ENCODE results near the gene TEX48. TPM values are rescaled to one million over a fixed set of nuclear protein-coding genes. Genes with fewer than 3 reads are reported as not detected.

Gene TEX48
- total RNA-seq, 6 donors from 2014 or later: not detected

DNA sequence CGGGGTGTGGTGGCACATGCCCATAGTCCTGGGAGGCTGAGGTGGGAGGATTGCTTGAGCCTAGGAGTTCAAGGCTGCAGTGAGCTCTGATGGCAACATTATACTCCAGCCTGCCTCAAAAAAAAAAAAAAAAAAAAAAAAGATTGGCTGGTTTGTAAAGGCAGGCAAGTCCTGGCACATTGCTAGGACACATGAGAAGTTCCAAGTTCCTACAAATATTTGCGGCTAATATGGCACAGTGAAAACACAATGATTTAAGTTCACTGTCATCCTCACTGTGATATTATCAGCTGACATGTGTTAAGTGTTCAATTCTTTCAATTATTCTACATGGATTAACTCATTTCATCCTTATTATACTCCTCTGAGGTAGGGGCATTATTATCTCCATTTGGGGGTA lies 50.8 kb downstream of the TEX48 start:
- Histone ChIP-seq H3K36me3 (peaks cover 25 to 76% (median 61%) of the 10 kb centered on the region in 4 donors), H3K9me3 (no peaks in the 10 kb centered on the region), H3K27ac (no peak overlapping the region), H3K4me3 (no peak overlapping the region), H3K4me1 (no peaks in the 10 kb centered on the region), H3K27me3 (no peaks in the 10 kb centered on the region)
- TF ChIP-seq EP300 (IDR thresholded peaks at IDR 0.05): no peak
- TF ChIP-seq POLR2A (IDR thresholded peaks at IDR 0.05): no peak
- no peak for TF ChIP-seq POLR2AphosphoS5 (IDR thresholded peaks at IDR 0.05)
- TF ChIP-seq, protein P1, sequence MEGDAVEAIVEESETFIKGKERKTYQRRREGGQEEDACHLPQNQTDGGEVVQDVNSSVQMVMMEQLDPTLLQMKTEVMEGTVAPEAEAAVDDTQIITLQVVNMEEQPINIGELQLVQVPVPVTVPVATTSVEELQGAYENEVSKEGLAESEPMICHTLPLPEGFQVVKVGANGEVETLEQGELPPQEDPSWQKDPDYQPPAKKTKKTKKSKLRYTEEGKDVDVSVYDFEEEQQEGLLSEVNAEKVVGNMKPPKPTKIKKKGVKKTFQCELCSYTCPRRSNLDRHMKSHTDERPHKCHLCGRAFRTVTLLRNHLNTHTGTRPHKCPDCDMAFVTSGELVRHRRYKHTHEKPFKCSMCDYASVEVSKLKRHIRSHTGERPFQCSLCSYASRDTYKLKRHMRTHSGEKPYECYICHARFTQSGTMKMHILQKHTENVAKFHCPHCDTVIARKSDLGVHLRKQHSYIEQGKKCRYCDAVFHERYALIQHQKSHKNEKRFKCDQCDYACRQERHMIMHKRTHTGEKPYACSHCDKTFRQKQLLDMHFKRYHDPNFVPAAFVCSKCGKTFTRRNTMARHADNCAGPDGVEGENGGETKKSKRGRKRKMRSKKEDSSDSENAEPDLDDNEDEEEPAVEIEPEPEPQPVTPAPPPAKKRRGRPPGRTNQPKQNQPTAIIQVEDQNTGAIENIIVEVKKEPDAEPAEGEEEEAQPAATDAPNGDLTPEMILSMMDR (IDR thresholded peaks at IDR 0.05): no peak
- DNase-seq (no peak), ATAC-seq (ENCODE audit: low FRiP score in 2 of 2) (no peak)
- 0 to 68% methylated on average over 2 of the region's 2 CpGs for WGBS, 2 donors

DNA sequence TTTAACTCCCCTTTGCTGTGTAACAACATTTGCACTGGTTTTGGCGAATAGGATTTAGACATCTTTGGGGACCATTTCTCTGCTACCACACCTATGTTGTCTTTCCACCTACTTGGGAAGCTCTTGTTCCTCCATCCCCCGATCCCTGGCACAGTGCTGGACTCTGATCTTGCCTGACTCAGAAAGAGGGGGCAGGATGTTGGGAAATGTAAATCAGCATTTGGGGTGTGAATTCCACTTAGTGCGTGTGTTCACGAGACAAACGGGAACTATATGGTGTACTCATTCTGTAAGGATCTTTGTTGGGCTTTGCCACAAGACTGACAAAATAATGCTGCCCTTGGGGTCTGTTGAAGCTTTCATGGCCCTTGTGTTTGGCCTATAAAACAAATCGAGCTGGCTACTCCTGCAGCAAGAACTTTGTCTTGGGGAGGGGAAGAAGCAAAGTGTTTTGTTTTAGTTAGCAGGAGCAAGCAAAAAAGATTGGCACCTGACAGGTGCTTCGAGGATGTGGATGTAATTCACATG lies 52.4 kb downstream of the TEX48 start:
- Histone ChIP-seq H3K4me1 (no peaks in the 10 kb centered on the region), H3K36me3 (peaks cover 25 to 69% (median 55%) of the 10 kb centered on the region in 4 donors), H3K9me3 (no peaks in the 10 kb centered on the region), H3K27me3 (no peaks in the 10 kb centered on the region), H3K4me3 (no peak overlapping the region), H3K27ac (no peak overlapping the region)
- ATAC-seq (ENCODE audit: low FRiP score in 2 of 2): no peak
- no peak for DNase-seq
- WGBS, 2 donors: 83 to 88% methylated on average over 7 of the region's 7 CpGs
- TF ChIP-seq, protein P1 (IDR thresholded peaks at IDR 0.05): no peak
- TF ChIP-seq POLR2A (IDR thresholded peaks at IDR 0.05) (no peak), EP300 (IDR thresholded peaks at IDR 0.05) (no peak), POLR2AphosphoS5 (IDR thresholded peaks at IDR 0.05) (no peak)

DNA sequence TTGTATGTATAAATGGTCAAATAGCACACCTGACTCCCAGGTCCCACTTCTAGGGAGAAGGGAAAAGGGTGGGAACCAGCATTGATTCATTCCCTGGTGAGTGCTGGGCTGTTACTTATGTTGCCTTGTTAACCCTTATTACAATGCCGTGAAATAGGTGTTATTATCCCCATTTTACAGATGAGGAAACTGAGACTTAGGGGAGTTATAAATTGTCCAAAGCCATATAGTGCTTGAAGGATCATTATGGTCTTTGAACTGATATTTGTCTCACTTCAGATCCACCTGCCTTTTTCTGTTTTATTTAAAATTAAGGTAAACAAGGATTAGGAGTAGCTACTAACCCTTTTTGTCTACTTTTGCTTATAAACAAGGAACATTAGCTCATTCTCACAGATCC lies 54.4 kb downstream of the TEX48 start:
- DNase-seq (no peak), ATAC-seq (ENCODE audit: low FRiP score in 2 of 2) (no peak)
- H3K27ac ChIP-seq: no peak overlapping the region
- peaks cover 17 to 52% (median 38%) of the 10 kb centered on the region in 4 donors for H3K36me3 ChIP-seq
- H3K4me3 ChIP-seq: no peak overlapping the region
- TF ChIP-seq, protein P1 (IDR thresholded peaks at IDR 0.05): no peak
- no peak for TF ChIP-seq POLR2A (IDR thresholded peaks at IDR 0.05)
- no peak for TF ChIP-seq POLR2AphosphoS5 (IDR thresholded peaks at IDR 0.05)
- no peak for TF ChIP-seq EP300 (IDR thresholded peaks at IDR 0.05)
- H3K4me1 ChIP-seq: no peaks in the 10 kb centered on the region
- WGBS, 2 donors: 89 to 96% methylated on average over 1 of the region's 1 CpG
- H3K27me3 ChIP-seq: no peaks in the 10 kb centered on the region
- no peaks in the 10 kb centered on the region for H3K9me3 ChIP-seq

DNA sequence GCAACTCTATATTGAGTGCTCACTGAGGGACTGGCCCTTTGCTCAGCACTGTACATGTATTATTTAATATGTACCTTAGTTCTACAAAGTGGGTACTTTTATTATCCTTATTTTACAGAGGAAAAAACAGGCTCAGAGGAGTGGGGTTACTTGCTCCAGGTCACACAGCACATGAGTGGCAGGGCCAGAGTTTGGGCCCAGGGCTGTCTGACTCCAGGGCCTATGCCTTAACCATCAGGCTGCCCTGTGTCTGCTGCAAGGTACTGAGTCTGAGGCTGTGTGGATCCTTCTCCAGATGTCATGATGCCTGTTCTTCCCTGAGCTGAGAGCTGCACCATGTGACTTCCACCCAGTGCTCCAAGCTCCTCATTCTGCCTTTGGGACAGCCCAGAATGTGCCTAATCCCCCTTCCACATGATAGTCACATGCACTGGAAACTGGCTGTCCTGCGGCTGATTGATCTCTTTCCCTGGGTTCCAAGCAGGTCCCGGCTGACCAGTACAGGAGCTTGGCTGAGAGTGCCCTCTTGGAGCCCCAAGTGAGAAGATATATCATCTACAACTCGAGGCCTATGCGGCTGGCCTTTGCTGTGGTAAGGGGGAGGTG lies 55.5 kb downstream of the TEX48 start:
- WGBS, 2 donors: 91 to 93% methylated on average over 4 of the region's 4 CpGs
- Histone ChIP-seq H3K9me3 (no peaks in the 10 kb centered on the region), H3K27me3 (no peaks in the 10 kb centered on the region), H3K27ac (no peak overlapping the region), H3K4me1 (peaks cover 0 to 9% (median 0%) of the 10 kb centered on the region in 4 donors), H3K36me3 (peaks cover 17 to 46% (median 31%) of the 10 kb centered on the region in 4 donors), H3K4me3 (no peak overlapping the region)
- ATAC-seq (ENCODE audit: low FRiP score in 2 of 2): no peak
- DNase-seq: no peak
- TF ChIP-seq EP300 (IDR thresholded peaks at IDR 0.05) (no peak), POLR2A (IDR thresholded peaks at IDR 0.05) (no peak), POLR2AphosphoS5 (IDR thresholded peaks at IDR 0.05) (no peak)
- TF ChIP-seq, protein P1 (IDR thresholded peaks at IDR 0.05): no peak

DNA sequence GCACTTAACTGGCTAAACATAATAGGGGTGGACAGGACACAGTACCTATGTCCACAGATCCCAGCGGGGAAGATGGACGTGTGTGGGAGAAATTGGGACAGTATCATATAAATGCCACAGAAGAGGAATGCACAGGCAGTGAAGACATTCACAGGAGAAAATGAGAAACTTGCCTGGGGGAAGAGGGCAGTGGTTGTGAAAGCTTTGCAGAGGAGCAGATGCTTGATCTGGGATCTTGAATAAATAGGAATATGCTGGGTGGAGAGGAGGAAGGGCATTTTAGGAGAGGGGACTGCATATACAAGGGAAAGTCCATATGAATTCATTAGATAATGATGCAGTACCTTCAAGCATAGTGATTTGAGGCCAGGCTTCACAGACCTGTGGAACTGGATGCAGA lies 57.3 kb downstream of the TEX48 start:
- no peak for DNase-seq
- WGBS, 2 donors: 88 to 94% methylated on average over 2 of the region's 2 CpGs
- TF ChIP-seq POLR2A (IDR thresholded peaks at IDR 0.05) (no peak), EP300 (IDR thresholded peaks at IDR 0.05) (no peak), POLR2AphosphoS5 (IDR thresholded peaks at IDR 0.05) (no peak)
- TF ChIP-seq, protein P1 (IDR thresholded peaks at IDR 0.05): no peak
- no peak for ATAC-seq (ENCODE audit: low FRiP score in 2 of 2)
- peaks cover 13 to 33% (median 24%) of the 10 kb centered on the region in 4 donors for H3K36me3 ChIP-seq
- H3K9me3 ChIP-seq: no peaks in the 10 kb centered on the region
- no peak overlapping the region for H3K27ac ChIP-seq
- H3K27me3 ChIP-seq: no peaks in the 10 kb centered on the region
- H3K4me3 ChIP-seq: no peak overlapping the region
- peaks cover under 1 to 17% (median 10%) of the 10 kb centered on the region in 4 donors for H3K4me1 ChIP-seq
